K562 (cell line): Measurements from ENCODE around the gene FBXO9. TPM values are rescaled to one million over a fixed set of nuclear protein-coding genes. Genes with fewer than 3 reads are reported as not detected.

Source experiments
- ESRRB ChIP-seq: fragments of 250-450 bp; sonication (Bioruptor Pico); IDR thresholded peaks from 2 replicates; pipeline ENCODE4 v1.5.0; 2020; ENCODE audit warnings: mild to moderate bottlenecking, moderate library complexity, borderline replicate concordance
- FOXA3 ChIP-seq, 2 experiments: fragments of 450-650 bp in 1 of 2; sonication (generic) in 1 of 2; formaldehyde crosslinking; IDR thresholded peaks in 1 of 2; conservative IDR thresholded peaks in 1 of 2; 2 replicates each; pipeline versions ENCODE4 v1.4.0 to v1.8.0; 2020 to 2022; ENCODE audit warnings: mild to moderate bottlenecking in 2 of 2, missing genetic modification reagents in 1 of 2
- HCFC1 ChIP-seq: IDR thresholded peaks from 2 replicates; pipeline ENCODE4 v1.6.1; 2012; ENCODE audit warnings: low read depth, low read length, improper control_type of control experiment
- MAFG ChIP-seq: fragments of 450-650 bp; conservative IDR thresholded peaks from 2 replicates; pipeline ENCODE4 v1.6.1; 2016; ENCODE audit warnings: missing genetic modification characterization, missing compliant biosample characterization
- NELFE ChIP-seq: IDR thresholded peaks from 2 replicates; pipeline ENCODE4 v1.6.1; 2011; ENCODE audit warnings: mild to moderate bottlenecking; ENCODE audit not compliant: insufficient read depth, insufficient read length
- POU5F1 ChIP-seq: fragments of 150-350 bp; IDR thresholded peaks from 2 replicates; pipeline ENCODE4 v1.6.1; 2014; ENCODE audit warnings: borderline replicate concordance, low read length, low read depth, mild to moderate bottlenecking; ENCODE audit not compliant: partially characterized antibody
- RB1 ChIP-seq: fragments of 450-650 bp; IDR thresholded peaks from 2 replicates; pipeline ENCODE4 v1.6.1; 2017; ENCODE audit warnings: low read depth, mild to moderate bottlenecking
- SIN3B ChIP-seq: fragments of 450-650 bp; IDR thresholded peaks from 2 replicates; pipeline ENCODE4 v1.6.1; 2017; ENCODE audit warnings: low read depth, mild to moderate bottlenecking, moderate library complexity
- ZNF224 ChIP-seq: sonication (generic); formaldehyde crosslinking; IDR thresholded peaks from 2 replicates; pipeline ENCODE4 v1.8.0; 2022; ENCODE audit warnings: mild to moderate bottlenecking, missing genetic modification reagents
- ZNF695 ChIP-seq: fragments of 450-650 bp; formaldehyde crosslinking; IDR thresholded peaks from 2 replicates; pipeline ENCODE4 v1.4.0; 2020; ENCODE audit warnings: mild to moderate bottlenecking, moderate library complexity
- polyA plus RNA-seq, 8 experiments: library from polyadenylated mRNA; depleted of rRNA in 4 of 8; stranded (reverse) in 5 of 8; unstranded in 3 of 8; fragments of >200 nt; fragmentation: Nextera tagmentation in 2 of 8; fragmentation: Illumina TruSeq in 1 of 8; extraction: Ambion mirVana in 2 of 8; extraction: Trizol in 1 of 8; gene quantifications; 2 replicates each; pipeline versions ENCODE4 v1.2.1 to v1.2.3, GENCODE V29; 2011 to 2014; ENCODE audit warnings: inconsistent platforms in 1 of 8, missing spikeins in 1 of 8
- total RNA-seq, 7 experiments: library from RNA; depleted of rRNA in 6 of 7; stranded (reverse); fragments of >200 nt in 6 of 7; fragmentation: Illumina TruSeq in 2 of 7; extraction: Trizol in 2 of 7; gene quantifications; 2 replicates each; pipeline versions ENCODE4 v1.2.1 to v1.2.3, GENCODE V29; 2011 to 2021; ENCODE audit warnings: low replicate concordance in 1 of 7
- TF ChIP-seq, protein P1 (sequence below): fragments of 200-800 bp; sonication (Bioruptor generic); IDR thresholded peaks from 2 replicates; pipeline ENCODE4 v1.6.1; 2016; ENCODE audit warnings: missing genetic modification characterization, missing compliant biosample characterization
- TF ChIP-seq, protein P2 (sequence below): fragments of 250-450 bp; sonication (Bioruptor Pico); IDR thresholded peaks from 2 replicates; pipeline ENCODE4 v1.4.0; 2020
- TF ChIP-seq, protein P3 (sequence below): fragments of 250-450 bp; sonication (Bioruptor Pico); IDR thresholded peaks from 2 replicates; pipeline ENCODE4 v1.8.0; 2021; ENCODE audit warnings: mild to moderate bottlenecking, moderate library complexity

Gene FBXO9
- total and polyA plus RNA-seq, 9 of the 15 experiments (the other 6 are each of a cell fraction or from before 2014, with no cell fraction given), result 10.1 to 85.3 (median 51.4) TPM

GRCh38 chr6:53065266-53066076, at the start of gene FBXO9 (continued):
- TF ChIP-seq, protein P1, sequence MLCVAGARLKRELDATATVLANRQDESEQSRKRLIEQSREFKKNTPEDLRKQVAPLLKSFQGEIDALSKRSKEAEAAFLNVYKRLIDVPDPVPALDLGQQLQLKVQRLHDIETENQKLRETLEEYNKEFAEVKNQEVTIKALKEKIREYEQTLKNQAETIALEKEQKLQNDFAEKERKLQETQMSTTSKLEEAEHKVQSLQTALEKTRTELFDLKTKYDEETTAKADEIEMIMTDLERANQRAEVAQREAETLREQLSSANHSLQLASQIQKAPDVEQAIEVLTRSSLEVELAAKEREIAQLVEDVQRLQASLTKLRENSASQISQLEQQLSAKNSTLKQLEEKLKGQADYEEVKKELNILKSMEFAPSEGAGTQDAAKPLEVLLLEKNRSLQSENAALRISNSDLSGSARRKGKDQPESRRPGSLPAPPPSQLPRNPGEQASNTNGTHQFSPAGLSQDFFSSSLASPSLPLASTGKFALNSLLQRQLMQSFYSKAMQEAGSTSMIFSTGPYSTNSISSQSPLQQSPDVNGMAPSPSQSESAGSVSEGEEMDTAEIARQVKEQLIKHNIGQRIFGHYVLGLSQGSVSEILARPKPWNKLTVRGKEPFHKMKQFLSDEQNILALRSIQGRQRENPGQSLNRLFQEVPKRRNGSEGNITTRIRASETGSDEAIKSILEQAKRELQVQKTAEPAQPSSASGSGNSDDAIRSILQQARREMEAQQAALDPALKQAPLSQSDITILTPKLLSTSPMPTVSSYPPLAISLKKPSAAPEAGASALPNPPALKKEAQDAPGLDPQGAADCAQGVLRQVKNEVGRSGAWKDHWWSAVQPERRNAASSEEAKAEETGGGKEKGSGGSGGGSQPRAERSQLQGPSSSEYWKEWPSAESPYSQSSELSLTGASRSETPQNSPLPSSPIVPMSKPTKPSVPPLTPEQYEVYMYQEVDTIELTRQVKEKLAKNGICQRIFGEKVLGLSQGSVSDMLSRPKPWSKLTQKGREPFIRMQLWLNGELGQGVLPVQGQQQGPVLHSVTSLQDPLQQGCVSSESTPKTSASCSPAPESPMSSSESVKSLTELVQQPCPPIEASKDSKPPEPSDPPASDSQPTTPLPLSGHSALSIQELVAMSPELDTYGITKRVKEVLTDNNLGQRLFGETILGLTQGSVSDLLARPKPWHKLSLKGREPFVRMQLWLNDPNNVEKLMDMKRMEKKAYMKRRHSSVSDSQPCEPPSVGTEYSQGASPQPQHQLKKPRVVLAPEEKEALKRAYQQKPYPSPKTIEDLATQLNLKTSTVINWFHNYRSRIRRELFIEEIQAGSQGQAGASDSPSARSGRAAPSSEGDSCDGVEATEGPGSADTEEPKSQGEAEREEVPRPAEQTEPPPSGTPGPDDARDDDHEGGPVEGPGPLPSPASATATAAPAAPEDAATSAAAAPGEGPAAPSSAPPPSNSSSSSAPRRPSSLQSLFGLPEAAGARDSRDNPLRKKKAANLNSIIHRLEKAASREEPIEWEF (CRISPR knock-in tag), result no peak
- TF ChIP-seq SIN3B (no peak), ZNF224 (CRISPR knock-in tag) (peak; percentile 17; the same call in 1 of the 2 replicates), RB1 (peak; percentile 23; the same call in 1 of the 2 replicates), ZNF695 (CRISPR knock-in tag) (no peak), HCFC1 (no peak; the same call in 1 of the 2 replicates), NELFE (no peak), POU5F1 (no peak), ESRRB (CRISPR knock-in tag) (no peak), MAFG (tag) (no peak), FOXA3 (CRISPR knock-in tag; conservative IDR thresholded peaks at IDR 0.05 in 1 of 2, IDR thresholded peaks at IDR 0.05 in 1 of 2) (no peak)
- TF ChIP-seq, protein P2, sequence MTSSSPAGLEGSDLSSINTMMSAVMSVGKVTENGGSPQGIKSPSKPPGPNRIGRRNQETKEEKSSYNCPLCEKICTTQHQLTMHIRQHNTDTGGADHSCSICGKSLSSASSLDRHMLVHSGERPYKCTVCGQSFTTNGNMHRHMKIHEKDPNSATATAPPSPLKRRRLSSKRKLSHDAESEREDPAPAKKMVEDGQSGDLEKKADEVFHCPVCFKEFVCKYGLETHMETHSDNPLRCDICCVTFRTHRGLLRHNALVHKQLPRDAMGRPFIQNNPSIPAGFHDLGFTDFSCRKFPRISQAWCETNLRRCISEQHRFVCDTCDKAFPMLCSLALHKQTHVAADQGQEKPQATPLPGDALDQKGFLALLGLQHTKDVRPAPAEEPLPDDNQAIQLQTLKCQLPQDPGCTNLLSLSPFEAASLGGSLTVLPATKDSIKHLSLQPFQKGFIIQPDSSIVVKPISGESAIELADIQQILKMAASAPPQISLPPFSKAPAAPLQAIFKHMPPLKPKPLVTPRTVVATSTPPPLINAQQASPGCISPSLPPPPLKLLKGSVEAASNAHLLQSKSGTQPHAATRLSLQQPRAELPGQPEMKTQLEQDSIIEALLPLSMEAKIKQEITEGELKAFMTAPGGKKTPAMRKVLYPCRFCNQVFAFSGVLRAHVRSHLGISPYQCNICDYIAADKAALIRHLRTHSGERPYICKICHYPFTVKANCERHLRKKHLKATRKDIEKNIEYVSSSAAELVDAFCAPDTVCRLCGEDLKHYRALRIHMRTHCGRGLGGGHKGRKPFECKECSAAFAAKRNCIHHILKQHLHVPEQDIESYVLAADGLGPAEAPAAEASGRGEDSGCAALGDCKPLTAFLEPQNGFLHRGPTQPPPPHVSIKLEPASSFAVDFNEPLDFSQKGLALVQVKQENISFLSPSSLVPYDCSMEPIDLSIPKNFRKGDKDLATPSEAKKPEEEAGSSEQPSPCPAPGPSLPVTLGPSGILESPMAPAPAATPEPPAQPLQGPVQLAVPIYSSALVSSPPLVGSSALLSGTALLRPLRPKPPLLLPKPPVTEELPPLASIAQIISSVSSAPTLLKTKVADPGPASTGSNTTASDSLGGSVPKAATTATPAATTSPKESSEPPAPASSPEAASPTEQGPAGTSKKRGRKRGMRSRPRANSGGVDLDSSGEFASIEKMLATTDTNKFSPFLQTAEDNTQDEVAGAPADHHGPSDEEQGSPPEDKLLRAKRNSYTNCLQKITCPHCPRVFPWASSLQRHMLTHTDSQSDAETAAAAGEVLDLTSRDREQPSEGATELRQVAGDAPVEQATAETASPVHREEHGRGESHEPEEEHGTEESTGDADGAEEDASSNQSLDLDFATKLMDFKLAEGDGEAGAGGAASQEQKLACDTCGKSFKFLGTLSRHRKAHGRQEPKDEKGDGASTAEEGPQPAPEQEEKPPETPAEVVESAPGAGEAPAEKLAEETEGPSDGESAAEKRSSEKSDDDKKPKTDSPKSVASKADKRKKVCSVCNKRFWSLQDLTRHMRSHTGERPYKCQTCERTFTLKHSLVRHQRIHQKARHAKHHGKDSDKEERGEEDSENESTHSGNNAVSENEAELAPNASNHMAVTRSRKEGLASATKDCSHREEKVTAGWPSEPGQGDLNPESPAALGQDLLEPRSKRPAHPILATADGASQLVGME (CRISPR knock-in tag), result peak; percentile 83; the same call in 1 of the 2 replicates
- TF ChIP-seq, protein P3, sequence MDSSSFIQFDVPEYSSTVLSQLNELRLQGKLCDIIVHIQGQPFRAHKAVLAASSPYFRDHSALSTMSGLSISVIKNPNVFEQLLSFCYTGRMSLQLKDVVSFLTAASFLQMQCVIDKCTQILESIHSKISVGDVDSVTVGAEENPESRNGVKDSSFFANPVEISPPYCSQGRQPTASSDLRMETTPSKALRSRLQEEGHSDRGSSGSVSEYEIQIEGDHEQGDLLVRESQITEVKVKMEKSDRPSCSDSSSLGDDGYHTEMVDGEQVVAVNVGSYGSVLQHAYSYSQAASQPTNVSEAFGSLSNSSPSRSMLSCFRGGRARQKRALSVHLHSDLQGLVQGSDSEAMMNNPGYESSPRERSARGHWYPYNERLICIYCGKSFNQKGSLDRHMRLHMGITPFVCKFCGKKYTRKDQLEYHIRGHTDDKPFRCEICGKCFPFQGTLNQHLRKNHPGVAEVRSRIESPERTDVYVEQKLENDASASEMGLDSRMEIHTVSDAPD (CRISPR knock-in tag), result no peak
